AG04450 (cell line): ENCODE measurements around the gene NTF4. TPM values are rescaled to one million over a fixed set of nuclear protein-coding genes. Genes with fewer than 3 reads are reported as not detected.

ENCODE experiments used
- CTCF ChIA-PET: fragments of 300-600, 350-600 bp; formaldehyde crosslinking; extraction: SDS; loops from one replicate; lab custom pipeline; 2022; ENCODE audit warnings: antibody characterized with exemption, inconsistent platforms; lab: Charles Lee
- POLR2A ChIA-PET: fragments of 350-600 bp; formaldehyde crosslinking; extraction: SDS; loops from one replicate; lab custom pipeline; 2021; ENCODE audit warnings: antibody characterized with exemption, inconsistent platforms; lab: Yijun Ruan, JAX
- DNase-seq: peaks from one replicate; pipeline ENCODE4 v3.0.0-alpha.2; 2011; ENCODE audit warnings: low read depth, low spot score
- H3K27ac ChIP-seq: one replicate; pipeline ENCODE4 v1.5.1; 2012; ENCODE audit warnings: low read depth, low read length, control low read depth
- H3K27me3 ChIP-seq: one replicate; pipeline ENCODE4 v1.6.0; 2012; ENCODE audit warnings: low read length; ENCODE audit not compliant: control insufficient read depth, insufficient read depth
- H3K4me3 ChIP-seq: 2 replicates; pipeline ENCODE4 v1.5.1; 2011; ENCODE audit warnings: mild to moderate bottlenecking, low read depth, low read length, control low read depth
- H3K9me3 ChIP-seq: 2 replicates; pipeline ENCODE4 v1.5.1; 2012; ENCODE audit warnings: low read length; ENCODE audit not compliant: control insufficient read depth, insufficient read depth
- polyA plus RNA-seq: library from polyadenylated mRNA; depleted of rRNA; stranded (reverse); fragments of >200 nt; gene quantifications from 2 replicates; pipeline ENCODE4 v1.2.3, GENCODE V29; 2011
- TF ChIP-seq, protein P1 (sequence below): IDR thresholded peaks from 2 replicates; pipeline ENCODE4 v1.5.1; 2011; ENCODE audit warnings: low read depth, low read length, control low read depth, inconsistent platforms

The NTF4 gene
- polyA plus RNA-seq, 1 experiment = 0.09 TPM

DNA sequence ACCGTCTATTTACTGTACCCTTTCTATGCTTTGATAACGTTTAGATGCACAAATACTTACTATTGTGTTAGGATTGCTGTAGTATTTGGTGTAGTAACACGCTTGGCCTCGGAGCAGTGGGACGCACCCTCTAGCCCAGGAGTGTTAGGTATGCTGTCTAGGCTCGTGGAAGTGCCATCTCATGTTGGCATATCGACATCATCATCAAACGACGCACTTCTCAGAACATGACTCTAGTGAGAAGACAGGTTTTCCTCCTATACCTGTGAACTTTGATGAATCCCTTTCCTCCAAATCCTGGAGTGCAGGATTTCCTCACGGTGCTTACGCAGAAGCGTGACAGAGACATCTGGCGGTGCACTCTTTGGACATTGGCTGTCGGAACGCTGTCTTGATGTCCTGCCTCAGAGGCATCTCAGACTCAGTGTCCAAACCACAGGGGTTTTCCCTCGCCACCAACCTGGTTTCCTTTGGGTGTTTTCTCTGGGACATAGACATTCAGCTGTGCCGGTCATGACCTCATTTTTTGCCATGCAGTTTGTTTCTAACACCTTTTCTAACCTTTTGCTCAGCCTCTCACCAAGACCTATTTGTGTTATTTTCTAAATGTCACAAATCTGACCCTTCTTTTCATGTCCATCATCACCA lies 26.9 kb upstream of the NTF4 start:
- Histone ChIP-seq H3K27ac (no peak overlapping the region), H3K9me3 (no peaks in the 10 kb centered on the region), H3K4me3 (no peak overlapping the region), H3K27me3 (no peaks in the 10 kb centered on the region)
- CTCF ChIA-PET = interaction anchor here (0.6 kb wide), 1 partner anchor 209 kb away, joined by 4 read pairs; no protein-coding TSS in a partner anchor
- DNase-seq = no peak
- TF ChIP-seq, protein P1, sequence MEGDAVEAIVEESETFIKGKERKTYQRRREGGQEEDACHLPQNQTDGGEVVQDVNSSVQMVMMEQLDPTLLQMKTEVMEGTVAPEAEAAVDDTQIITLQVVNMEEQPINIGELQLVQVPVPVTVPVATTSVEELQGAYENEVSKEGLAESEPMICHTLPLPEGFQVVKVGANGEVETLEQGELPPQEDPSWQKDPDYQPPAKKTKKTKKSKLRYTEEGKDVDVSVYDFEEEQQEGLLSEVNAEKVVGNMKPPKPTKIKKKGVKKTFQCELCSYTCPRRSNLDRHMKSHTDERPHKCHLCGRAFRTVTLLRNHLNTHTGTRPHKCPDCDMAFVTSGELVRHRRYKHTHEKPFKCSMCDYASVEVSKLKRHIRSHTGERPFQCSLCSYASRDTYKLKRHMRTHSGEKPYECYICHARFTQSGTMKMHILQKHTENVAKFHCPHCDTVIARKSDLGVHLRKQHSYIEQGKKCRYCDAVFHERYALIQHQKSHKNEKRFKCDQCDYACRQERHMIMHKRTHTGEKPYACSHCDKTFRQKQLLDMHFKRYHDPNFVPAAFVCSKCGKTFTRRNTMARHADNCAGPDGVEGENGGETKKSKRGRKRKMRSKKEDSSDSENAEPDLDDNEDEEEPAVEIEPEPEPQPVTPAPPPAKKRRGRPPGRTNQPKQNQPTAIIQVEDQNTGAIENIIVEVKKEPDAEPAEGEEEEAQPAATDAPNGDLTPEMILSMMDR = no peak
- POLR2A ChIA-PET = no interaction called here

DNA sequence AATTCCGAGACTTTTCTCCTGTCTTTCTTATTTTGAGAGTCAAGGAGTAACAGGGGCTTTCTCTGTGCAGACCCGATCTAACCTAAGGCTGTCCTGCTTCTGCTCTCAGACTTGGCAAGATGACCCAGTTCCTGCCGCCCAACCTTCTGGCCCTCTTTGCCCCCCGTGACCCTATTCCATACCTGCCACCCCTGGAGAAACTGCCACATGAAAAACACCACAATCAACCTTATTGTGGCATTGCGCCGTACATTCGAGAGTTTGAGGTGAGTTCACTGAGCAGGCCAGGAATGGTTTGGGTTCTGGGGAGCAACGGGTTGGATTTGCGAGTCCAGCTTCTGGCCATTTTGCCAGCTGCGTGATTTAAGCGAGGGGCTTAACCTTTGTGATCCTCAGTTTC lies 21.7 kb upstream of the NTF4 start:
- POLR2A ChIA-PET = interaction anchor here (0.6 to 1.0 kb wide), 3 partner anchors 12 to 1819 kb away, joined by 3 to 6 read pairs (median 4); no protein-coding TSS in a partner anchor
- CTCF ChIA-PET = interaction anchor here (0.6 to 2.4 kb wide), 3 partner anchors 12 to 60 kb away, joined by 3 to 21 read pairs (median 6); no protein-coding TSS in a partner anchor
- no peak for DNase-seq

DNA sequence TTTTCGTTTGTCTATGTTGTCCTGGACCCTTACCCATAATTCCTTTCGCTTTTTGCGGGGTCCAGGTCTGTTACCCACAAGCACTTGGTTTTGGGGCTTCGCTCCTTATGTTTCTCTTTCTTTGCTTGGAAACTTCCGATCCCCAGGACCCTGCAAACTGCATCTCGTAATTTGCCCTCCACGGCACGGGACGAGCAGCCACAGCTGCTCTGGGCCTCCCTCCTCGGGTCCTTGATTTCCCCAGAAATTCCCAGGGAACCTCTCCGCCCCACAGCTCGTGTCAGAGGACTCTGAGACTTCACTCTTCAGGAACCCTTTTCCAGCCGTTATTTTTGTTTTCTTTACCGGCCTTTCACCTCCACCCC lies 21.2 kb upstream of the NTF4 start:
- H3K27ac ChIP-seq = peak overlapping the region; percentile 88
- no peak for DNase-seq
- H3K9me3 ChIP-seq = peaks cover 3% of the 10 kb centered on the region; the same call in 1 of the 2 replicates
- ChIA-PET CTCF (interaction anchor here (1.2 to 2.4 kb wide), 2 partner anchors 12 to 60 kb away, joined by 3 to 21 read pairs; no protein-coding TSS in a partner anchor), POLR2A (interaction anchor here (1.0 kb wide), 1 partner anchor 12 kb away, joined by 3 read pairs; no protein-coding TSS in a partner anchor)
- peak overlapping the region; percentile 96 for H3K4me3 ChIP-seq
- H3K27me3 ChIP-seq = no peaks in the 10 kb centered on the region
- TF ChIP-seq, protein P1 = no peak

More for the DNA sequence above, 21.7 kb upstream of the NTF4 start:
- Histone ChIP-seq H3K4me3 (peak overlapping the region; percentile 96), H3K9me3 (peaks cover 3% of the 10 kb centered on the region; the same call in 1 of the 2 replicates), H3K27me3 (no peaks in the 10 kb centered on the region), H3K27ac (no peak overlapping the region)
- TF ChIP-seq, protein P1 = no peak

DNA sequence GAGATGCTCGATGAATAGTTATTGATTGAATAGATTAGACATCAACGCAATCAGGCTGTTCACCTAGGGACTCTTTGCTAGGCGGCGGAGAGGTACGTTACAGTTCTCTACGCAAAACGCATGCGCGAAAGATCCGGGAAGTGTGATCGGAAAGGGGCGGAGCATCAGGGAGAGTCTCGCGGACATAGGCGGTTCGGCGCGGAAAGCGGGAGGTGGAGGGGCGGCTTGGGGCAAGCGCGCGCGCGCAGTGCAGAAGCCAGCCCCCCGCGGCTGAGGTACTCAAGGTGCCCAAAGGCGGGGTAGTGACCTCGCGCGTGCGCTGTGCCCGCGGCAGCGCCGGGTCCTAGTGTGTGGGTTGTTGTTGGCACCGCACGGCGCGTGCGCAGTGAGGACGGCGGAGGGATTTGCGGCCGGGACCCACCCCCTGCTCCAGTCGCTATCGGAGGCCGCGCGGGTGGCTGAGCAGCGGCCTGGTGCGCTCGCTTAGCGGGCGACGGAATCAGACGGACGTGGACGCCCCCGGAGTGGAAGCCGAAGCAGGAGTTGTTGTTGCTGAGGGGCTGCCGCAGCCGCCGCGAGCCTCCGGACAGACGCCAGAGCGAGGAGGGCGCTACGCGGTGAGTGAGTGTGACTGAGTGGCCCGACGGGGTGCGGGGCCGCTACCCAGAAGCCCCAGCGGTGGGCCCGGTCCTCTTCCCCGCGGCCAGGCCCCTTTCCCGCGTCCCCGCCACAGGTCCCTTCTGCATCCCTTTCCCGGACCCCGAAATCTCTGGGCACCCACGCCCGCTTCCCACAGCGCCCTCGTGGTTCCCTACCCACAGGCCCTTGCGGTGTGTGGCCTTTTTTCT lies 20.6 kb upstream of the NTF4 start, which contains the start of gene SNRNP70:
TSS of gene SNRNP70 (plus strand) at position 432 of the 848 bp plus-strand sequence. CDS start 964 bp downstream, outside the sequence.
- Histone ChIP-seq H3K27me3 (no peaks in the 10 kb centered on the region), H3K9me3 (peaks cover 3% of the 10 kb centered on the region; the same call in 1 of the 2 replicates), H3K27ac (peak within 1 kb of the TSS; percentile 88), H3K4me3 (peak within 1 kb of the TSS; percentile 96)
- ChIA-PET POLR2A (interaction anchor here (1.0 kb wide), 1 partner anchor 13 kb away, joined by 3 read pairs; no protein-coding TSS in a partner anchor), CTCF (interaction anchor here (1.2 to 2.4 kb wide), 2 partner anchors 13 to 61 kb away, joined by 3 to 21 read pairs; no protein-coding TSS in a partner anchor)
- TF ChIP-seq, protein P1 = no peak
- peak; percentile 99 for DNase-seq
